MM.1S (cell line): ENCODE measurements around the gene RREB1.

Experiments used
- DNase-seq: peaks from one replicate; pipeline ENCODE4 v3.0.0-alpha.2; 2015
- H2AFZ ChIP-seq: fragments of 300-600 bp; sonication (generic); 2 replicates; pipeline ENCODE4 v1.6.0; 2016; ENCODE audit warnings: antibody characterized with exemption, low read length
- H3F3A ChIP-seq: fragments of 300-600 bp; sonication (generic); 2 replicates; pipeline ENCODE4 v1.6.1; 2016; ENCODE audit warnings: mild to moderate bottlenecking, antibody characterized with exemption, low read length, moderate library complexity, mixed read lengths; ENCODE audit not compliant: insufficient read depth
- H3K27ac ChIP-seq: fragments of 300-600 bp; sonication (generic); 2 replicates; pipeline ENCODE4 v1.5.1; 2016; ENCODE audit warnings: mild to moderate bottlenecking, low read length
- H3K27me3 ChIP-seq: fragments of 300-600 bp; sonication (generic); replicated peaks from 2 replicates; pipeline ENCODE4 v1.6.0; 2016; ENCODE audit warnings: low read length; ENCODE audit not compliant: insufficient read depth
- H3K36me3 ChIP-seq: fragments of 300-600 bp; sonication (generic); replicated peaks from 2 replicates; pipeline ENCODE4 v1.6.1; 2016; ENCODE audit warnings: mild to moderate bottlenecking, low read length, mixed read lengths; ENCODE audit not compliant: insufficient read depth
- H3K4me1 ChIP-seq: fragments of 300-600 bp; sonication (generic); 2 replicates; pipeline ENCODE4 v1.6.1; 2016; ENCODE audit warnings: low read length, mixed read lengths
- H3K4me2 ChIP-seq: fragments of 300-600 bp; sonication (generic); 2 replicates; pipeline ENCODE4 v1.6.0; 2016; ENCODE audit warnings: low read depth, low read length
- H3K4me3 ChIP-seq: fragments of 300-600 bp; sonication (generic); 2 replicates; pipeline ENCODE4 v1.5.1; 2016; ENCODE audit warnings: low read length, mixed read lengths
- H3K79me2 ChIP-seq: fragments of 300-600 bp; sonication (generic); 2 replicates; pipeline ENCODE4 v1.6.1; 2016; ENCODE audit warnings: mixed run types, low read length, mixed read lengths
- H3K9ac ChIP-seq: fragments of 300-600 bp; sonication (generic); 2 replicates; pipeline ENCODE4 v1.6.1; 2016; ENCODE audit warnings: low read length, mixed read lengths
- H3K9me2 ChIP-seq: fragments of 300-600 bp; sonication (generic); replicated peaks from 2 replicates; pipeline ENCODE4 v1.6.1; 2016; ENCODE audit warnings: mild to moderate bottlenecking, low read length, mixed read lengths; ENCODE audit not compliant: insufficient read depth
- H3K9me3 ChIP-seq: fragments of 300-600 bp; sonication (generic); replicated peaks from 2 replicates; pipeline ENCODE4 v1.6.1; 2016; ENCODE audit warnings: mild to moderate bottlenecking, low read length, mixed read lengths; ENCODE audit not compliant: insufficient read depth
- H4K20me1 ChIP-seq: fragments of 300-600 bp; sonication (generic); 2 replicates; pipeline ENCODE4 v1.6.1; 2016; ENCODE audit warnings: mild to moderate bottlenecking, low read length, moderate library complexity, mixed read lengths; ENCODE audit not compliant: insufficient read depth
- EZH2 ChIP-seq: fragments of 300-600 bp; sonication (generic); optimal IDR thresholded peaks from 2 replicates; pipeline ENCODE3; 2017; ENCODE audit warnings: low read depth, mild to moderate bottlenecking, antibody characterized with exemption, low read length, mixed read lengths
- EZH2phosphoT487 ChIP-seq: fragments of 300-600 bp; sonication (generic); IDR thresholded peaks from 2 replicates; pipeline ENCODE4 v1.6.1; 2018; ENCODE audit warnings: antibody characterized with exemption, low read length
- TF ChIP-seq, protein P1 (sequence below): fragments of 300-600 bp; sonication (generic); IDR thresholded peaks from 2 replicates; pipeline ENCODE4 v1.5.1; 2016; ENCODE audit warnings: antibody characterized with exemption, low read length, mixed read lengths

The RREB1 gene

DNA sequence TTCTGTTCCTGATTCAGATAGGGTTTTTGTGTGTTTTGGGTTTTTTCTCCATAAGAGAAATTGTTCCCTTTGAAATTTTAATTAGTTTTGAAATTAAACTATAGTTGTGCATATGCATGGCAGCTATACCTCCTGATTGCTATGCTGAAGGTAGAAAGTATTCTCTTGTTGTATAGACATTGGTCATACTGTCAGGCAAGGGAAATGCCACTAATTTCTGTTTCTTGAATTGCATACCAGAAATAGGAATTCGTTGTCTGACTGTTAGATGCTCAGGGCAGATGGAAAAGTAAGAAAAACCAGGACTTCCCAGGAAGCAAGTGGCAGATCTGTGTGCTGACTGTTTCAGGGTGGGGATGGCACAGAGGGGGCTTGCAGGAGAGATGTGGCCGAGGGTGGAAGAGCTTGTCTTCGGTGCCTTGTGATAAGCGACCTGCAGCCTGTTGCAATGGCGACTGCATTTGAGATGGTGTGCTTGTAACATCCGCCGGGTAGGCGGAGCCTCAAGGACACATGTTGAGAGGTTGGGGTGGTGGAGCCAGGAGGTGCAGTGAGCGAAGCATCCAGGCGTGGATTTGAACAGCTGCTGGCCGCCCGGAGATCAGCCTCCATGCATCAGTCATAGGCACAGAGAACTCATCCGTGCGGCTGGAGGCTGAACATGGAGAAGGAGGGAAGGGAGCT is 42.8 kb downstream of the RREB1 start:
- DNase-seq = no peak
- Histone ChIP-seq H3K9me2 (no peaks in the 10 kb centered on the region), H2AFZ (no peak overlapping the region), H3K4me3 (no peak overlapping the region), H3K4me1 (peaks cover 59% of the 10 kb centered on the region), H3K79me2 (peaks cover 96% of the 10 kb centered on the region), H3K27ac (no peak overlapping the region), H3F3A (peaks cover 22% of the 10 kb centered on the region), H3K9me3 (no peaks in the 10 kb centered on the region), H3K27me3 (no peaks in the 10 kb centered on the region), H3K36me3 (no peaks in the 10 kb centered on the region), H3K9ac (no peak overlapping the region), H4K20me1 (no peaks in the 10 kb centered on the region), H3K4me2 (no peak overlapping the region)
- no peak for TF ChIP-seq EZH2phosphoT487
- TF ChIP-seq EZH2 = no peak
- TF ChIP-seq, protein P1, sequence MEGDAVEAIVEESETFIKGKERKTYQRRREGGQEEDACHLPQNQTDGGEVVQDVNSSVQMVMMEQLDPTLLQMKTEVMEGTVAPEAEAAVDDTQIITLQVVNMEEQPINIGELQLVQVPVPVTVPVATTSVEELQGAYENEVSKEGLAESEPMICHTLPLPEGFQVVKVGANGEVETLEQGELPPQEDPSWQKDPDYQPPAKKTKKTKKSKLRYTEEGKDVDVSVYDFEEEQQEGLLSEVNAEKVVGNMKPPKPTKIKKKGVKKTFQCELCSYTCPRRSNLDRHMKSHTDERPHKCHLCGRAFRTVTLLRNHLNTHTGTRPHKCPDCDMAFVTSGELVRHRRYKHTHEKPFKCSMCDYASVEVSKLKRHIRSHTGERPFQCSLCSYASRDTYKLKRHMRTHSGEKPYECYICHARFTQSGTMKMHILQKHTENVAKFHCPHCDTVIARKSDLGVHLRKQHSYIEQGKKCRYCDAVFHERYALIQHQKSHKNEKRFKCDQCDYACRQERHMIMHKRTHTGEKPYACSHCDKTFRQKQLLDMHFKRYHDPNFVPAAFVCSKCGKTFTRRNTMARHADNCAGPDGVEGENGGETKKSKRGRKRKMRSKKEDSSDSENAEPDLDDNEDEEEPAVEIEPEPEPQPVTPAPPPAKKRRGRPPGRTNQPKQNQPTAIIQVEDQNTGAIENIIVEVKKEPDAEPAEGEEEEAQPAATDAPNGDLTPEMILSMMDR = no peak

DNA sequence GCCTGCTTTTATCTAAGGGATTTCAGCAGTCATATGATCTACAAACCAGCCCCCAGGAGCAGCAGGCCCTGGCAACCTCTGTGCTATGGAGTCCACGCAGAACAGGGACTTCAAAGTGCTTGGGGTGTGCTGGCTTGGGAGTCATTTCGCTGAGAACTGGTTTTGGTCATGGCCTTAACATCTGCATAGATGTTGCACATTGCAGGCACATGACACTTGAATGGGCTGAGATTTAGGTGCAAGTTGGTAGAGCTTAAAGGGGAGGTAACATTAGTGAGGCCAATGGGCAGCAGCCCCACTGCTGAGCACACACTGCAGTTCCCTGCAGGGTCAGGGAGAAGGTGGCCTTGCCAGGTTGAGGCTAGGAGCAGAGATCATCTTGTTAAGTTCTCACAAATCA is 43.6 kb downstream of the RREB1 start:
- DNase-seq = no peak
- no peak overlapping the region for H2AFZ ChIP-seq
- no peaks in the 10 kb centered on the region for H4K20me1 ChIP-seq
- peaks cover 88% of the 10 kb centered on the region for H3K79me2 ChIP-seq
- H3F3A ChIP-seq = peaks cover 23% of the 10 kb centered on the region
- no peaks in the 10 kb centered on the region for H3K9me2 ChIP-seq
- TF ChIP-seq EZH2 (no peak), EZH2phosphoT487 (no peak)
- TF ChIP-seq, protein P1 = no peak
- H3K4me3 ChIP-seq = no peak overlapping the region
- H3K9me3 ChIP-seq = no peaks in the 10 kb centered on the region
- peaks cover 54% of the 10 kb centered on the region for H3K4me1 ChIP-seq
- H3K27ac ChIP-seq = no peak overlapping the region
- H3K9ac ChIP-seq = no peak overlapping the region
- no peaks in the 10 kb centered on the region for H3K36me3 ChIP-seq
- H3K4me2 ChIP-seq = no peak overlapping the region
- H3K27me3 ChIP-seq = no peaks in the 10 kb centered on the region

DNA sequence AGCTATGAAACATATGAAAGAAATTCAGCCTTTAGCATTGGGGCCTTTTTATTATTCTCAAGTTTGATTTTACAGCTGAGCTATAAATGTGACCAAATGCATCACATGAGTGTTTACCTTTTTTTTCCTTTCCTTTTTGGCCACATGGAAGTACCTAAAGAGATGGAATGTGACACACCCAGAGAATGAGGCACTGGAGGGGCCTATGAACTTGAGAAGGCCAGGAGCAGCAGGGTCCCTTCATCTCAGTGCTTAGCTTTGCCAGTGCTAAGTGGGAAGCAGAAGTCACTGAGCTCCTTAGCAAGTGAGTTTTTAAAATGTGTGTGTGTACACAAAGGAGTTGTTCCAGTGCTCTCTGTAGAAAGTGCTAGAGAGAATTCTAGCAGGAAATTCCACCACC is 44.7 kb downstream of the RREB1 start:
- Histone ChIP-seq H3K9ac (no peak overlapping the region), H3K27ac (no peak overlapping the region), H3K4me3 (no peak overlapping the region), H3K4me2 (no peak overlapping the region), H2AFZ (no peak overlapping the region), H3K9me2 (no peaks in the 10 kb centered on the region), H3K79me2 (peaks cover 87% of the 10 kb centered on the region), H3K4me1 (peaks cover 54% of the 10 kb centered on the region), H3K36me3 (no peaks in the 10 kb centered on the region), H3F3A (peaks cover 24% of the 10 kb centered on the region), H3K9me3 (no peaks in the 10 kb centered on the region), H4K20me1 (no peaks in the 10 kb centered on the region), H3K27me3 (no peaks in the 10 kb centered on the region)
- TF ChIP-seq EZH2phosphoT487 (no peak), EZH2 (no peak)
- TF ChIP-seq, protein P1 = no peak
- DNase-seq = no peak
